Spleen (tissue), 13 donors: ENCODE data around the gene TGFB1I1. TPM values are rescaled to one million over a fixed set of nuclear protein-coding genes. Genes with fewer than 3 reads are reported as not detected.

ENCODE experiments used
- DNase-seq: peaks from one replicate; pipeline ENCODE4 v3.0.0-alpha.2; 2020
- H3K27ac ChIP-seq, 8 donors: fragments of 200-600 bp; sonication (generic) in 7 of 8; 1 replicate in 4 of 8; 2 replicates in 4 of 8; pipeline versions ENCODE4 v1.5.0 to v1.8.0; 2016 to 2021; ENCODE audit warnings: inconsistent platforms in 4 of 8, mild to moderate bottlenecking in 4 of 8, moderate library complexity in 1 of 8
- H3K27me3 ChIP-seq, 7 donors: fragments of 200-600 bp; sonication (generic) in 6 of 7; replicated peaks in 1 of 7; 1 replicate in 4 of 7; 2 replicates in 3 of 7; pipeline versions ENCODE4 v1.5.0 to v1.8.0; 2016 to 2021; ENCODE audit warnings: inconsistent platforms in 3 of 7, mild to moderate bottlenecking in 1 of 7
- H3K36me3 ChIP-seq, 6 donors: fragments of 200-600 bp; sonication (generic) in 5 of 6; 1 replicate in 4 of 6; 2 replicates in 2 of 6; pipeline versions ENCODE4 v1.5.0 to v1.8.0; 2016 to 2021; ENCODE audit warnings: inconsistent platforms in 2 of 6
- H3K4me1 ChIP-seq, 6 donors: fragments of 200-600 bp; sonication (generic) in 5 of 6; 1 replicate in 3 of 6; 2 replicates in 3 of 6; pipeline versions ENCODE4 v1.5.0 to v1.8.0; 2016 to 2021; ENCODE audit warnings: inconsistent platforms in 3 of 6
- H3K4me3 ChIP-seq, 8 donors: fragments of 200-600 bp; sonication (generic) in 7 of 8; 1 replicate in 4 of 8; 2 replicates in 4 of 8; pipeline versions ENCODE4 v1.5.0 to v1.8.0; 2016 to 2021; ENCODE audit warnings: inconsistent platforms in 4 of 8, mild to moderate bottlenecking in 4 of 8, moderate library complexity in 2 of 8
- H3K9me3 ChIP-seq, 8 donors: fragments of 200-600 bp; sonication (generic) in 7 of 8; 1 replicate in 4 of 8; 2 replicates in 4 of 8; pipeline versions ENCODE4 v1.5.0 to v1.8.0; 2016 to 2021; ENCODE audit warnings: inconsistent platforms in 4 of 8
- CTCF ChIP-seq, 11 experiments: fragments of 200-600 bp in 7 of 11; fragments of 450-650 bp in 4 of 11; sonication (generic) in 4 of 11; IDR thresholded peaks in 8 of 11; conservative IDR thresholded peaks in 3 of 11; 1 replicate in 7 of 11; 2 replicates in 4 of 11; pipeline versions ENCODE4 v1.4.0 to v1.8.0; 2016 to 2021; ENCODE audit warnings: antibody characterized with exemption in 11 of 11, inconsistent platforms in 4 of 11, mild to moderate bottlenecking in 1 of 11
- POLR2A ChIP-seq, 3 donors: fragments of 450-650 bp; IDR thresholded peaks; one replicate each; pipeline ENCODE4 v1.5.1; 2017; ENCODE audit warnings: antibody characterized with exemption in 3 of 3, mild to moderate bottlenecking in 1 of 3
- POLR2AphosphoS5 ChIP-seq, 3 donors: sonication (generic); formaldehyde crosslinking; IDR thresholded peaks; one replicate each; pipeline ENCODE4 v1.5.1; 2017; ENCODE audit warnings: antibody characterized with exemption in 3 of 3
- WGBS, 5 donors: extraction: QIAGEN DNeasy Blood & Tissue Kit in 3 of 5; methylation state at CpG; one replicate each; pipeline versions ENCODE4 v1.1.5 to v1.1.7; 2013 to 2018; 5-methylcytosine and 5-hydroxymethylcytosine counted together
- intact Hi-C: fragments of 100-400 bp; cut with DNase I; formaldehyde crosslinking; loops from one replicate; pipeline ENCODE4 v1.15.0; 2023; ENCODE audit warnings: low total_unique reads
- long read RNA-seq, 2 donors: transcript quantifications; one replicate each; lab custom pipeline, GENCODE V29; 2026
- polyA plus RNA-seq, 3 donors: library from polyadenylated mRNA; stranded (reverse); fragments of 200-250 nt; gene quantifications; one replicate each; pipeline ENCODE4 v1.2.1, GENCODE V29; 2013
- total RNA-seq, 7 donors: library from RNA; depleted of rRNA in 3 of 7; stranded (reverse); fragments of >200 nt in 3 of 7; fragmentation: NEBNext Ultra II Directional in 4 of 7; extraction: Animal tissue kit (Norgen Biotek cat#: 25700) in 4 of 7; gene quantifications; one replicate each; pipeline versions ENCODE4 v1.1.0 to v1.2.1, GENCODE V29; 2016 to 2021
- donor health status: healthy with polysubstance abuse.
- donor health status: DM: no; HTN: no; CAD: no; lungs with moderate emphysema.
- donor health status: DM: no; HTN: no; CAD: no.
- donor health status: Bipolar disorder and iron deficiency.
- donor health status: healthy.
- donor health status: DM: no; HTN: no; CAD: no.
- donor health status: DM: yes; HTN: yes; CAD: no.

The TGFB1I1 gene
- total RNA-seq, result 10 to 100 TPM; 17.6 to 69.0 (median 36.4) TPM
- 10 to 100 TPM; 10.7 to 23.6 (median 13.5) TPM for polyA plus RNA-seq
- long read RNA-seq, donor 1, transcript TGFB1I1-203 (11 exons, 1,898 nt), result major isoform, 22 of 54 reads
- long read RNA-seq, donor 1, partial matches to known transcripts, result 23 of 54 reads
- long read RNA-seq, donor 1, other reads (novel, unspliced or antisense), result 0 of 54 reads
- long read RNA-seq, donor 2, transcript TGFB1I1-203 (11 exons, 1,898 nt), result major isoform, 12 of 21 reads
- long read RNA-seq, donor 2, transcript TGFB1I1-214 (10 exons, 1,770 nt), result minor isoform, 5 of 21 reads
- long read RNA-seq, donor 2, partial matches to known transcripts, result 0 of 21 reads
- long read RNA-seq, donor 2, other reads (novel, unspliced or antisense), result 0 of 21 reads

GRCh38 chr16:31471875-31472708 is at the start of gene TGFB1I1:
TSS of gene TGFB1I1 (plus strand) at chr16:31472152. CDS start at chr16:31472189, 37 bp downstream.
- no peaks in the 10 kb centered on the region for H3K9me3 ChIP-seq
- peaks cover 0 to 56% (median 17%) of the 10 kb centered on the region in 7 donors for H3K27me3 ChIP-seq
- WGBS, 5 donors, result 3 to 5% (median 4%) methylated on average over 34 to 63 of the region's 63 CpGs
- peak within 1 kb of the TSS; percentile 35 to 85 (median 82) for H3K27ac ChIP-seq
- intact Hi-C loops, result no loop called here
- H3K4me3 ChIP-seq, result peak within 1 kb of the TSS; percentile 14 to 68 (median 38)
- peaks cover 0 to 42% (median 1%) of the 10 kb centered on the region in 6 donors for H3K36me3 ChIP-seq
- TF ChIP-seq POLR2AphosphoS5 (IDR thresholded peaks at IDR 0.05), result peak in 2 of 3 donors; percentile 42 to 49
- no peak for TF ChIP-seq CTCF (IDR thresholded peaks at IDR 0.05 in 8 of 11, conservative IDR thresholded peaks at IDR 0.05 in 3 of 11)
- no peak for TF ChIP-seq POLR2A (IDR thresholded peaks at IDR 0.05)
- H3K4me1 ChIP-seq, result peaks cover 12 to 74% (median 37%) of the 10 kb centered on the region in 6 donors
- DNase-seq, result peak; percentile 78

GRCh38 chr16:31423241-31423640 is 48.7 kb upstream of the TGFB1I1 start:
- Histone ChIP-seq H3K4me1 (peaks cover 0 to 44% (median 7%) of the 10 kb centered on the region in 6 donors), H3K9me3 (no peaks in the 10 kb centered on the region), H3K27me3 (peaks cover 0 to 12% (median 0%) of the 10 kb centered on the region in 7 donors), H3K27ac (no peak overlapping the region), H3K4me3 (no peak overlapping the region), H3K36me3 (no peaks in the 10 kb centered on the region)
- TF ChIP-seq POLR2A (IDR thresholded peaks at IDR 0.05) (no peak), CTCF (IDR thresholded peaks at IDR 0.05 in 8 of 11, conservative IDR thresholded peaks at IDR 0.05 in 3 of 11) (no peak), POLR2AphosphoS5 (IDR thresholded peaks at IDR 0.05) (no peak)
- WGBS, 5 donors, result 48 to 63% (median 54%) methylated on average over 3 of the region's 3 CpGs
- intact Hi-C loops, result no loop called here
- no peak for DNase-seq

GRCh38 chr16:31423801-31424200 is 48.2 kb upstream of the TGFB1I1 start:
- intact Hi-C loops, result no loop called here
- 76 to 95% (median 83%) methylated on average over 8 to 12 of the region's 12 CpGs for WGBS, 5 donors
- Histone ChIP-seq H3K4me3 (no peak overlapping the region), H3K4me1 (peaks cover 0 to 47% (median 7%) of the 10 kb centered on the region in 6 donors), H3K9me3 (no peaks in the 10 kb centered on the region), H3K27ac (no peak overlapping the region), H3K36me3 (no peaks in the 10 kb centered on the region), H3K27me3 (peaks cover 0 to 12% (median 0%) of the 10 kb centered on the region in 7 donors)
- no peak for TF ChIP-seq POLR2A (IDR thresholded peaks at IDR 0.05)
- no peak for TF ChIP-seq CTCF (IDR thresholded peaks at IDR 0.05 in 8 of 11, conservative IDR thresholded peaks at IDR 0.05 in 3 of 11)
- no peak for TF ChIP-seq POLR2AphosphoS5 (IDR thresholded peaks at IDR 0.05)
- DNase-seq, result no peak
